GM18508 (cell line): ENCODE measurements around the gene CHI3L1.

Source experiments
- ATAC-seq: cut with Tn5 transposase; IDR thresholded peaks from one replicate; pipeline ENCODE4 v1.9.1; 2021; ENCODE audit warnings: moderate number of reproducible peaks; ENCODE audit not compliant: insufficient read depth, unreplicated experiment

Gene CHI3L1

GRCh38 chr1:203207751-203208150 lies 21.2 kb upstream of the CHI3L1 start:
- ATAC-seq: no peak

GRCh38 chr1:203206129-203206687 lies 19.7 kb upstream of the CHI3L1 start:
- ATAC-seq: no peak

DNA sequence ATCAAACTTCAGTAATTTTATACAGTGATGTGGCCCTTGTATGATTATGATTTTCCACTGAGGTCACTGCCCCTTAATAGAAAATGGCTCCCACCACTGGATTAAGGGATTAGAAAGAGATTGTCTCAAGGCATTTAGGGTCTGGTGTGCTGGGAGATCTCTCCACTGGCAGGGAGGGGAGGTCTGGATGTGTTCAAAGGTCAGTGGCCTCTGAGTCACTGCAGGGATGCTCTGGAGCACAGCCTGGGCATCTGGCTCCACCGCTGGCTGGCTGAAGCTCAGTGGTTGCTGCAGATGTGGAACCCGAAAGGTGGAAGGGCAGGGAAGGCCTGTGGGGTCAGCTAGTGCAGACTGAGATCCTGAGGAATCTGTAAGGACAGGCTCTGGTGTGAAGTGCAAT lies 18.3 kb upstream of the CHI3L1 start:
- no peak for ATAC-seq

GRCh38 chr1:203202431-203203245 lies 16.1 kb upstream of the CHI3L1 start:
- no peak for ATAC-seq

GRCh38 chr1:203201516-203202205 lies 15.2 kb upstream of the CHI3L1 start:
- no peak for ATAC-seq

DNA sequence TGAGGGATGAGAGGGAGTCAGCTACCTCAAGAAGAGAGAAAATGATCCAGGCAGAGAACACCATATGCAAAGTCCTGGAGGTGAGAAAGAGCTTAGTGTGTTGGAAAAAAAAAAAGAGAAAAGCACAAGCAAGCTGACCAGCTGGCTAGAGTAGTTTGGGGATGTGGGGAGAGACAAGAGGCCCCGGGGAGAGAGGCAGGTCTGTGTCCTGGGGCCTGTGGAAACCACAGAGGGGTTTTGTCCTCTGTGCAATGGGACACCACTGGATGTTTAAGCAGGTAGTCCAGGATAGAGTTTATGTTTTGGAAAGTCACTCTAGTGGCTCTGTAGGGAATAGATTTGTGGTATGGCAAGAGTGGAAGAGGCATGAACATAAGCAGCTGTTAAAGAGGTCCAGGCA lies 14.4 kb upstream of the CHI3L1 start:
- no peak for ATAC-seq

- ATAC-seq: no peak
Observed at GRCh38 chr1:203199816-203200571, 13.5 kb upstream of the CHI3L1 start.

- no peak for ATAC-seq
Observed at GRCh38 chr1:203199481-203199815, 12.9 kb upstream of the CHI3L1 start.

DNA sequence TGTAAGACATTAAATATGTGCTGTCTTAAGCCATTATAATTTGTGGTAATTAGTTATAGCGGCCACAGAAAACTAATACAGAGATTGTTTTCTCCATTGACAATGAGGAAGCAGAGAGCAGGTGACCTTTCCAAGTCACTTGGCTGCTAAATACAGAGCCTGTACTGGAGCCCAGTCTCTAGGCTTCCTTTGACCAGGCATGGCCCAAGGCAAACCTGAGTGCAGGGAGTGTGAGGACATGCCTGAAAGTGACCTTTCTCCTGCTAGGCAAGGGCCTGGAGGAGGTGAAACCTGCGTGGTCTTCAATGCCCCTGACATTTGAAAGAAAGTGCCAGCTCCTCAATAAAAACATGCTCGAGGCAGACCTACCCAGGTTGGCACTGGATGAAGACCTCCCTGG lies 12.5 kb upstream of the CHI3L1 start:
- no peak for ATAC-seq

GRCh38 chr1:203197625-203198024 lies 11.1 kb upstream of the CHI3L1 start:
- no peak for ATAC-seq

DNA sequence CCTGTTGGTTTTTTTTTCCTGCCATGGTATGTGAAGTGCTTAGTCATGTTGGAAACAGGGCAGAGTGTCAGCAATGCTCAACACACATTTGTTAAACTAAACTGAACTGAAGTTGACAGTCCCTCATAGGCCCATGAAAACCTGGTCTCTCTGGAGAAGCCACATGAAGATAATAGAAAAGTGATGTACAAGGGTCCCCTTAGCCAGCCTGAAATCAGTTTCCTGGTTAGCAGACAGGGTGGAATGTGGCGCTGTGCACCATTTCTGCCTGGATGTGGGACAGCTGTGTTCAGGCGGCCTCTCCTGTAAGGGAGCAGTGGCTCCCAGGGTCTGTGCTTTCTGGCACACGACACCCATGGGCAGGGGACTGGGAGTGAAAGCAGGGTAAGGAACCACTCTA lies 9.9 kb upstream of the CHI3L1 start:
- no peak for ATAC-seq

DNA sequence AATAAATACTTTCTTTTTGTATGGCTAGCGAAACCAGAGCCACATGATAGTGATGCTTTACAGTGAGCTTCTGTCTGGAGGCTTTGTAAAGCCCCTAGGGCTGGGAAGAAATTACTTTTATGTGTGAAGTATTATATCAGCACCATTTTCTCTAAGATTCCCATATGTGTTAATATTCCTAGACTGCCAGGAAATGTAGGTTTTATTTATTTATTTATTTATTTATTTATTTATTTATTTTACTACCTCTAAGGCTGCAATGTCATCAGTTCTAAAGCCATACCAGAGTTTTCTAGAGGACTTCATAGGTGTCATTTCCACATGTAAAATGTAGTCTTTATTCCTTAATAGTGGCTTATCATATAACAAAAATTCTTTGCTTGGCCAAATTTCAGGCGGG lies 4.4 kb upstream of the CHI3L1 start:
- ATAC-seq: no peak

GRCh38 chr1:203189951-203190352 lies 3.4 kb upstream of the CHI3L1 start:
- no peak for ATAC-seq

- no peak for ATAC-seq
Observed at GRCh38 chr1:203188686-203189232, 2.3 kb upstream of the CHI3L1 start.

DNA sequence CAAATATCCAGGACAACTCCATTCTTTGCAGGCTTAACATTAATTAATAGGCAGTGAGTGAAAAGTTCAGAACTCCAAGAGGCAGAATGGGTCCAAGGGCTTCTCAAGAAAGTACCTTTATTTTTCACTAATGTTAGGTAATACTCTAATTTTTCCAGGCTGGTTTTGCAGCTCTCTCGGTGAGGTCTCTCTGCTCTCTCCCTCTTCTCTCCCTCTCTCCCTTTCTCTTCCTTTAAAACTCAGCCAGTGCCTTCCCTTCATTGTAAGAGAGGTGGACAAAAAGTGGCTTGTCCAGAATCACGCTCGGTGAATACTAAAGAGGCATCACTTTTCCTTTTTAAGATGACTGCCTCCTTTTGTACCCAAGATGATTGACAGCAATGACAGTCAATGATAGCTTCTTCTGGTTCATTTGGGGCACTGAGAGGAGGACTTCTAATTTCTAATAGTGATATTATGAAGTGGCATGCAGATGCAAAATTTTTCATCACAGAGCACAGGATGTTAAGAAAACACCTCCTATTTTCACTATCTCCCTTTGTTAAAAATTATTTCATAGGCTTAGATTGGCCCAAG lies 1.3 kb upstream of the CHI3L1 start:
- no peak for ATAC-seq

- ATAC-seq: no peak
Observed at GRCh38 chr1:203187304-203187685, 791 bp upstream of the CHI3L1 start.

DNA sequence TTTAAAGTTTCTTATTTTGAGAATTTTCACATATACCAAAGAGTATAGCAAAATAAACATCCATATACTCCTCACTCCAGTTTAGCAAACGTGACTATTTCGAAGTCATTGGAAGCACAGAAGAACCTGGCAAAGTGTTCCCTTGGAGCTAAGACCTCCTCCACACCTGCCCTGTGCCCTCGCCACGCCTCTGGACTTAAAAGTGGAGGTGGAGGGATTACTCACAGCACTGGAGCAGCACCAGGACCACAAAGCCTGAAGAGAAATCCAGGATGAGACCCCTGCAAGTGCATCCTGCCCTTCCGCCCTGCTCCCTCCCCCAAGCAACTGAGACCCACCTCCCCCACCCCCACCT lies 436 bp downstream of the CHI3L1 start:
- ATAC-seq: no peak

- ATAC-seq: no peak
Observed at GRCh38 chr1:203185585-203185984, 919 bp downstream of the CHI3L1 start.

DNA sequence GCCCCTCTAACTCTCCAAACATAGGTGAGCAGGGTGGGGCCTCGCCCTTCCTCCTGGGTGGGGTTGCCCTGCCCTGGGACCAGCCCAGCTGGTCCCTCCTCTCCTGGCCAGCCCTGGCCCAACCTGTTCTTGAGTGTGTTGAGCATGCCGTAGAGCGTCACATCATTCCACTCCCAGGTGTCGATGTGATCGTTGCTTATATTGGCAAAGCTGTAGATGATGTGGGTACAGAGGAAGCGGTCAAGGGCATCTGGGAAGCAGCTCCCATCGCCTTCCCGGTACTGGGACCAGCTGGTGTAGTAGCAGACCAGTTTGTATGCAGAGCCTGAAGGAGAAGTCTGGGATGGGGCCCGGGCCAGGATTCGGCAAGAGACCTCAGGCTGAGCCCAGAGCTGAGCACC lies 1.4 kb downstream of the CHI3L1 start:
- no peak for ATAC-seq

DNA sequence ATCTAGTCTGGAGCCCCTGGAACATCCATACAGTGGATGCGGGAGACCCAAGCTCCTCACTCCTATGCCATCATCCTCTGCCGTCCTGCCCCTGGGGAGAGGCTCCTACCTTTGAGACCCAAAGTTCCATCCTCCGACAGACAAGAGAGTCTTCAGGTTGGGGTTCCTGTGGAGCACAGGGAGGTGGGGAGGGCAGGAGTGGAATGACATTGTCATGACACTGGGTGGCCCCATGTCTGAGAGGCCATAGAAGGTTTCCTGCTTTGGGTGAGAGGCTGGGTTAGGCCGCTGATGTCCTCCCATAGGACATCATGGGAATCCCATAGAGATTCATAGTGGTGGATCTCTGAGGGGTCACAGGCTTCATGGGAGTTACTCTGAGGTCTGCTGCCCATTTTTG lies 2.0 kb downstream of the CHI3L1 start:
- no peak for ATAC-seq

- ATAC-seq: no peak
Observed at GRCh38 chr1:203183828-203184227, 2.7 kb downstream of the CHI3L1 start.
